ENCODE data around the gene FMNL2.

- TF ChIP-seq CTCF (tag by site-specific recombination; IDR thresholded peaks at IDR 0.05) (no peak), ZNF677 (tag by site-specific recombination; IDR thresholded peaks at IDR 0.05) (no peak), ZNF366 (tag by site-specific recombination; conservative IDR thresholded peaks at IDR 0.05) (no peak), ZNF629 (tag by site-specific recombination; IDR thresholded peaks at IDR 0.05) (no peak)
These were observed 283.2 kb downstream of the FMNL2 start for GRCh38 chr2:152618193-152618564.

Measured in HEK293 (cell line).